Ovary (tissue), 3 donors: Measurements from ENCODE around the gene GABBR1.

Source experiments
- EP300 ChIP-seq: sonication (generic); formaldehyde crosslinking; IDR thresholded peaks from one replicate; pipeline ENCODE4 v1.6.1; 2017; ENCODE audit warnings: antibody characterized with exemption
- POLR2A ChIP-seq: fragments of 450-650 bp; IDR thresholded peaks from one replicate; pipeline ENCODE4 v1.6.1; 2017; ENCODE audit warnings: antibody characterized with exemption, mild to moderate bottlenecking, moderate library complexity
- TF ChIP-seq, protein P1 (sequence below), 3 donors: fragments of 450-650 bp in 2 of 3; fragments of 200-600 bp in 1 of 3; IDR thresholded peaks; one replicate each; pipeline versions ENCODE4 v1.5.1 to v1.8.0; 2016 to 2022; ENCODE audit warnings: antibody characterized with exemption in 3 of 3, mild to moderate bottlenecking in 1 of 3
- donor health status: DM: no; HTN: no; CAD: no.

DNA sequence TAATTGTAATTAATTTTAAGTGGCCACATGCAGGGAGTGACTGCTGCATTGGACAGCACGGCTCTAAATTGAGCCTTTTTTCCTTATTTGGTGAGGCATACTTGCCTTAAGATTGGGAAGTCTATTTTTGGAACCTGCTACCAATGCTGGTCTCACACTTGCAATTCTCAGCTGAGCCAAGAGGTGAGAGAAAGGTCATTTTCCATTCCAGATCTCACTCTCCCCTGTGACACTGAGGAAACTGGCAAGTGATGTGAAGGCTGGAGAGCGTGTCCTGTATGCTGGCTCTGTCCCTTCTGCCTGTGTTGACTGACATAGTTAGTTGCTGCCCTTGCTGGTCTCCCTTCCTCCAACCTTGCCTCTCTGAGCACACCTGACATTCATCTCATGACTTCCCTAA lies 23.2 kb upstream of the GABBR1 start:
- TF ChIP-seq, protein P1, sequence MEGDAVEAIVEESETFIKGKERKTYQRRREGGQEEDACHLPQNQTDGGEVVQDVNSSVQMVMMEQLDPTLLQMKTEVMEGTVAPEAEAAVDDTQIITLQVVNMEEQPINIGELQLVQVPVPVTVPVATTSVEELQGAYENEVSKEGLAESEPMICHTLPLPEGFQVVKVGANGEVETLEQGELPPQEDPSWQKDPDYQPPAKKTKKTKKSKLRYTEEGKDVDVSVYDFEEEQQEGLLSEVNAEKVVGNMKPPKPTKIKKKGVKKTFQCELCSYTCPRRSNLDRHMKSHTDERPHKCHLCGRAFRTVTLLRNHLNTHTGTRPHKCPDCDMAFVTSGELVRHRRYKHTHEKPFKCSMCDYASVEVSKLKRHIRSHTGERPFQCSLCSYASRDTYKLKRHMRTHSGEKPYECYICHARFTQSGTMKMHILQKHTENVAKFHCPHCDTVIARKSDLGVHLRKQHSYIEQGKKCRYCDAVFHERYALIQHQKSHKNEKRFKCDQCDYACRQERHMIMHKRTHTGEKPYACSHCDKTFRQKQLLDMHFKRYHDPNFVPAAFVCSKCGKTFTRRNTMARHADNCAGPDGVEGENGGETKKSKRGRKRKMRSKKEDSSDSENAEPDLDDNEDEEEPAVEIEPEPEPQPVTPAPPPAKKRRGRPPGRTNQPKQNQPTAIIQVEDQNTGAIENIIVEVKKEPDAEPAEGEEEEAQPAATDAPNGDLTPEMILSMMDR (IDR thresholded peaks at IDR 0.05): no peak
- TF ChIP-seq POLR2A: no peak
- no peak for TF ChIP-seq EP300
